Putamen (tissue), 1 donor: ENCODE measurements around the gene RMND1.
"Not testable (repeated sequence)": the region's sequence is repeated elsewhere in the genome, so short reads cannot be mapped to it uniquely, and the experiment has no call there.

Experiments
- DNase-seq: peaks from one replicate; pipeline ENCODE4 v3.0.0-alpha.2; 2016; ENCODE audit warnings: low spot score

RMND1 gene

GRCh38 chr6:151384151-151384550 is 67.8 kb downstream of the RMND1 start:
- no peak for DNase-seq

GRCh38 chr6:151382631-151383030 is 69.3 kb downstream of the RMND1 start:
- not testable (repeated sequence) for DNase-seq

GRCh38 chr6:151381722-151382121 is 70.2 kb downstream of the RMND1 start:
- no peak for DNase-seq

- DNase-seq: no peak
Observed at GRCh38 chr6:151380848-151381205, 71.1 kb downstream of the RMND1 start.

- no peak for DNase-seq
Observed at GRCh38 chr6:151379933-151380847, 71.7 kb downstream of the RMND1 start.

GRCh38 chr6:151377095-151377494 is 74.8 kb downstream of the RMND1 start:
- no peak for DNase-seq

- no peak for DNase-seq
Observed at GRCh38 chr6:151376440-151376839, 75.5 kb downstream of the RMND1 start.

- DNase-seq: no peak
Observed at GRCh38 chr6:151375833-151376232, 76.1 kb downstream of the RMND1 start.

- no peak for DNase-seq
Observed at GRCh38 chr6:151374036-151374683, 77.8 kb downstream of the RMND1 start.

- DNase-seq: no peak
Observed at GRCh38 chr6:151372164-151372563, 79.8 kb downstream of the RMND1 start.

- DNase-seq: no peak
Observed at GRCh38 chr6:151370509-151371078, 81.3 kb downstream of the RMND1 start.

GRCh38 chr6:151365233-151365632 is 86.7 kb downstream of the RMND1 start:
- DNase-seq: no peak

- DNase-seq: no peak
Observed at GRCh38 chr6:151359486-151359885, 92.4 kb downstream of the RMND1 start.

- no peak for DNase-seq
Observed at GRCh38 chr6:151358475-151358874, 93.5 kb downstream of the RMND1 start.

- no peak for DNase-seq
Observed at GRCh38 chr6:151357758-151358436, 94.0 kb downstream of the RMND1 start.

GRCh38 chr6:151356983-151357382 is 94.9 kb downstream of the RMND1 start:
- DNase-seq: not testable (repeated sequence)
